CD4-positive, alpha-beta T cell treated with Interleukin-6 at 100 ng/mL for 8 hours (primary cell): ENCODE data around the gene VPS8.

ENCODE experiments used
- DNase-seq: peaks from one replicate; pipeline ENCODE4 v3.0.0-alpha.2; 2020; ENCODE audit warnings: mixed read lengths, low spot score

Gene VPS8

DNA sequence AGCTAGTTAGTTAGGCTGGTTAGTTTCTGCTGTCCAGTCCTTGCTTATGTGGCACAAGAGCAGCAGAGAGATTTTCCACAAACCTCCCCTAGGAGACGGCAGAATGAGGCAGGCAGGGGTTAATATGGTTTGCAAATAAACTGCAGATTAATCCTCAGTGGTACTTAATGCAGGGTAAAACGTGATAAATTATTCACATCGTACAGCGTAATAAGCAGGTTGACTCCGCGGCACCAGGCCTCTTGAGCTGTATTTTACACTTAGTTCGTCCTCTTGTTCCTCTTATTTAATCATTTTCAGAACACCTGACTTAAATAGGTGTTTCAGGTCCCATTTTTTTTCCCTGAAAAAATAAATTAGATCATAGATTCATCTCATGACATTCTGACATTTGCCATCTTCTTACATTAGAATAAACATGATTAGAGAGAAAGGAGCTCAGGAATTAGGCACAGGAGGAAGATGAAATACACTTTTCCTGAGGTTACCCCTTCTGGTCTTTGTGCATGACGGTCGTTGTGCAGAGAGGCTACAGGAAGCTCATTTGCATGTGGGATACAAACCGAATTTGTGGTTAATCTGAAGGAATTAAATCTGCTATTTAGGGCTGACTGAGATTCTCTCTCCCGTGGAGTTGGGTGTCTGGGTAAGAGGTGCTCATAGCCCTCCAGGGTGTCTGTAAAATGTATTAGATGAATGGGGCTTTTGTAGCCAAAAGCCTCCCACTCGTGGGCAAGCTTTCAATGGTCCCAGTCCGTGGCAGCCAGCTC, 27.1 kb upstream of the VPS8 start:
- DNase-seq = no peak

DNA sequence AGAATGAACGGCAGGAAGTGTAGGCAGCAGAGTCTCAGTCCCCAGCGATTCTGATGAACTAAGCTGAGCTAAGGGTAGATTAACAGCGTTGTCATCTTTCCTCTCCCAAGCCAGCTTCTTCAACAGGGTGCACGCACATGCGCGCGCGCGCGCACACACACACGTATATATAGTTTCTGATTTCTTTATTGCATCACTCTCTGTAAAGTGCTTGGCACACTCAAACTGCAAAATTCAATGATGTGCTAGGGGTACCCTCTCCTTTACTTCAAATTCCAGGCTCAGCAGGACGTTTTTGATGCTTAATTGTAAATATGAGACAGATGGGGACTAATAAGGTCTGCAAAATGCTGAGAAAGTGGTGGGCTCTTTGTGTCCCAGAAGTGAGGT, 26.1 kb upstream of the VPS8 start:
- no peak for DNase-seq

DNA sequence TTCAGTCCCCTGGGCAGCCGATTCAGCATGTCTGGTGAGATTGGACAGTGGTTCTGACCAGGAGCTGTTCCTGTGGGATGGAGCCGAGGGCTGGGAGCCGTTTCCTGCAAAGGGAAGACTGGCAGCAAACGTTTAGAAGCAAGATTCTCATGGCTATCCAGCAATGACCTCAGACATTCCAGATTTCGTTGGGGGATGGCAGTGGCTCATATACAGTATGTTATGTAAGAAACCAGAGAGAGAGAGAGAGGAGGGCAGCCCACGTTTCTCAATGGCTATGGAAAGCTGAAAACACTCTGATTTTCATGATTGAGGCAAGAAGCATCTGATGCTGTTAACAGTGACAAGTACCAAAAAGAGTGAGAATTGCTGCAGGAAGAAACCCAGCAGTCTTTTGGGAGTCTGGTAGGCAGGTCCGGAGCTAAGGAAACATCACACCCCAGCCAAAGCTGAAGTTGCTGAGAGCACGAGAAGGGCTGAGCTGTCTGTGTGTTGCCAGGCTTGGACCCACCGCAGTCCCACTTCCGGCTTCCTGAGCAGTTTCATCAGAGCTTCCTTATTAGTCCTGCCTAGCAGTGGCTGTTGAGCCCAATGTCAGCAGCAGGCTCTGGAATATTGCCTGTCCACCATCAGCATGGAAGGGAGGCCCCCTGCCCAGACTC, 25.6 kb upstream of the VPS8 start:
- no peak for DNase-seq

DNA sequence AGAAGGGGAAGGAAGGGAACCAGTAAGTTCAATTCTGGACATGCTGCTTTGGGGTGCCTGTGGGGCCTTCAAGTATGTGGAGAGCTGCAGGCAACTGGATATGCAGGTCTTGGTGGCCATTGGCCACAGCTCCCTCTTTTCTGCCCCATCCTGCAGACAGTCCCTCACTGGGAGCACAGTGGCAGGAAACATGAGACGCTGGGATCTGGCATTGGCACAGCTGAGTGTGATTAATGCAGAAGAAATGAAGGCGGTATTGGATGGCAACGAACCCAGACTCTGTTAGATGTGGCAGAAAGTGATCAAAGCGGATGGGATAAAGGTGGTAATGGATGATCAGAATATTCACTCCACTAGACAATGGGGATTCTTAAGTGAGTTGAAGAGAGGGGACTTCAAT, 23.2 kb upstream of the VPS8 start:
- DNase-seq = no peak

DNA sequence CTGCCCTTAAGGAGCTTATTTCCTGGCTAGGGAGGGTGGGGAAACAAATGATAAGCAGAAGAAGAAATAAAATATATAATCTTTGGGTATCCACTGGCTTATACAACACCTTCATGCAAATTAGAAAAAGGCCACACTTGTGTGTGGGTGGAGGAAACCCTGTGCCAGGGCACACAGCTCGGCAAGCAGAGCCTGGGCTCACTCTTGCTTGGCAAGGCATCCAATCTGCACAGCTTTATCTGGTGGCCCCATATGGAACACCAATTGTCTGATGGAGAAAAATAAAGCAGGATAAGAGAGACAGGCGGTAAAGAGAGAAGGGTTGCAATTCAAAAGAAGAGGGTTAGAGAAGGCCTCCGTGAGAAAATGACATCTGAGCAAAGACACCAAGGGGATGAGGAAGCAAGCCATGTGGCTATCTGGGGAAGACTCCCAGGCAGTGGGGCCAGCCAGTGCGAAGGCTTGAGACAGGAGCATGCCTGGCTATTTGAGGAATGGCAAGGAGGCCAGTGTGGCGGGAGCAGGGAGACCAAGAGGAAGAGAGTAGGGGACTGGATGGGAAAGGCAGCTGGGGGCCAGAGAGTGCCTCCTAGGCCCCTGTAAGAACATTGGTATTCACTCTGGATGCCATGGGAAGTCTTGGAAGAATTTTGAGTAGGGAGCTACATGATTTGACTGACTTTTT, 22.5 kb upstream of the VPS8 start:
- DNase-seq = no peak

DNA sequence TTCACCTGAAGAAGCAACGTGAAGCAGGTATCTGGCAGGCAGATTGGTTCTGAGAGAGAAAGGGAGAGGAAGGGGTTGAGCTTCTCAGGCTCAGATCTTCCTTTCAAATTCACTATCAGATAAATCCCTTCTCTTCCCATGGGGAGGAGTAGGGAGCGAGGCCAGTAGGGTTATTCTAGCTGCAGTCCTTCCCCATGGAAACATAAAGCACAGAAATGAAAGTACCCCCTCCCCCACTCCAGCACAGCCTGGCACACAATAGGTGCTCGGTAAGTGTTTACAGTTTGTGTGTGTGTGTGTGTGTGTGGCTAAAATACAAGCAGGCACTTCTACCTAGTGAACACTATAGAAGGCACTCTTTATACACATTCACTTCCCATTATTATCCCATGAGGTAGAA, 20.8 kb upstream of the VPS8 start:
- no peak for DNase-seq

DNA sequence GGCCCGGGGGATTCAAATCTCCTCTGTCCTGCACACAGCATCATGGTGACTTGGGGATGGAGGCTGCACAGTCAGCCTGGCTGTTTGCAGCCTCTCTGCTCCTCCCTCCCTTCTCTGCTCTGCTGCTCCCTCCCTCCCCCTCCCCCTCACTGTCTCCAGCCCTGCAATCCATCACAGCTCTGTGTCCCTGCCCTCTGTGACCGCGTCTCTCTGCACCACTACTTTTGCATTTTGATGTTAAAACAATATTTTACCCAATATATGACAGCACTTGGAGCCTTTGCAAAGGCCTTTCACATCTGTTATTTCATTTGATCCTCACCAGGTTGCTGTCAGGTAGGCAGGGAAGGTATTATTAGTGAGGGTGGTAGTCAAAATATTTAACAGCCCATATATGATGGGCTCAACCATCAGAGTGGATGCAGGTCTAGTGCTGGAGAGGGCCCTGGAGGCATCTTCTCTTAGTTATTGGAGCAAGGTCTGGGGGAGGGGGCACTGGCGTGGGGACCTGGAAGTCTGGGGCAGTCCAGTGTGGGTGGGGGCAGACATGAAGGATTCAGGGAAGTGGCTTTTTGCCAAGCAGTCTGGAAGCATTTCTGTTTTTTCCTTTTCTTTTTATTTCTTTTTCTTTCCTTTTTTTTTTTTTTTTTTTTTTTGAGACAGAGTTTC, 16.3 kb upstream of the VPS8 start:
- DNase-seq = no peak

DNA sequence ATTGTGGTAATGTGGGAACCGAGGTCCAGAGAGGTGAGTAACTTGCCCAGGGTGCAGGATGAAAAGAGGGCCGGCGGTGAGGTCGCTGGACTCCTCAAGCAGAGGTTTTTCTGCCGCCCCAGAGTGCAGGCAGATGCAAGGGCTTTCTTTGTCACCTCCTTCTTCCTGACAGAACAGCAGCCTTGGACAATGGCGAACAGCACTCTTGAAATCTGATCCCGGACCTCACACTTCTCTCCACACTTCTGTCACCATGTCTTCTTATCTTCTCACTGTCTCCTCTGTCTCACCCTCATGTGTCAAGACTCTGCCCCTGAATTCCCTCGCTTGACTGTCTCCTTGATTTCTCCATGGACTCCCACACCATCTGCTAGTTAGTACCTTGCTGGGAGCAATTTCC, 15.4 kb upstream of the VPS8 start:
- no peak for DNase-seq

DNA sequence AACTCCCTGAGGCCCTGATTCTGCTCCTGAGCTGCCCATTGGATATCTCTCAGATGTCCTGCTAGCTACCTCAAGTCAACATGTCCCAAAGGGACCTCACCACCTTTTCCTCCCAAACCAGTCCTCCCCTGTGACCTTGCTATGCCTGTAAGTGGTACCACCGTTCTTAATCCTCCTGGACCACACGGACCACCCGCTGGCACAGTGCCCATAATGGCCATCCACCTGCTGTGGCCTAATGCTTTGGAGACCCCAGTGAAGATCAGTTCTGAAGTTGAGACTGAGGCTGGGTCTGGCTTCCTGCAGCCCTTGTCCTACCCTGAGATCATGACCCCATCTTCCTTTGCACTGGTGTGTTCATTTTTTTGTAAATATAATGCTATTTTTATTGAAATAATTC, 15.0 kb upstream of the VPS8 start:
- no peak for DNase-seq

DNA sequence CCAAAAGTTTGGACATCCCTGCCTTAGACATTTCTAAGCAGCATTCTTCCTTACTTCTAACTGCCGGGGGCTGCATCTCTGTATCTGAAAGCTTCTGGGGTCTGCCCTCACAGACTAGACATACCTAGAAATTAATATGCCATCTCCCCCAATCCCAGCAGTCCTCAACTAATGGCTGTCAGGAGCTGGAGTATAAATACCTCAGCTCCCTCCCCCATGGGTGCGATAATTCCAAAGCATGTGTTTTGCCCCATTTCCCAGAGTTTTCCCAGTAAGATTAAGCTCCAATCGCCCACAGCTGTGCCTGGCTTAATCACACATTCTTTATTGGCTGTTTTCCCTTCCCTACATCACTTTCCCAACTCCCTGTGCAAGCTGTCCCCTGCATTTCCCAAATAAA, 13.8 kb upstream of the VPS8 start:
- DNase-seq = no peak

DNA sequence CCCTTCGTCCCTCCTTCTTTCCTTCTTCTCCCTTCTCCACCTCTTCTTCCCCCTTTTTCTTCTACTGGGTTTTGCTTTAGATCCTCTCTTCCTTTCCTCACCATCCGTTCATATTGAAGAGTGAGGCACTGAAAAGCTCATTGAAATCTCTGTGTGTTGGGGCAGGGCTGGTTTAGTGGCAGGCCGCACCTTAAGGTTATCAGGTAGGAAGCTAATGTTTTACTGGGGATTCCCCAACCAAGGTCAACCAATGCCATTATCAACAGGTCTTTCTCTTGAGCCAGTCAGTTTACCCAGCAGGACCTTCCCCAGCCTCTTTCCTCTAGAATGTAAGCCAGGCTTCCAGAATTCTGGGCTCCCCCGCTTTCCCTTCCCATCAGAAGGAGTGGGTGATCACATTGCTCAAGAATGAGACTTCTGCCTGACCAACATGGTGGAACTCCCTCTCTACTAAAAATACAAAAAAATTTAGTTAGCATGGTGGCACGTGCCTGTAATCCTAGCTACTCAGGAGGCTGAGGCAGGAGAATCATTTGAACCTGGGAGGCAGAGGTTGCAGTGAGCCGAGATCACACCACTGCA, 11.5 kb upstream of the VPS8 start:
- no peak for DNase-seq

DNA sequence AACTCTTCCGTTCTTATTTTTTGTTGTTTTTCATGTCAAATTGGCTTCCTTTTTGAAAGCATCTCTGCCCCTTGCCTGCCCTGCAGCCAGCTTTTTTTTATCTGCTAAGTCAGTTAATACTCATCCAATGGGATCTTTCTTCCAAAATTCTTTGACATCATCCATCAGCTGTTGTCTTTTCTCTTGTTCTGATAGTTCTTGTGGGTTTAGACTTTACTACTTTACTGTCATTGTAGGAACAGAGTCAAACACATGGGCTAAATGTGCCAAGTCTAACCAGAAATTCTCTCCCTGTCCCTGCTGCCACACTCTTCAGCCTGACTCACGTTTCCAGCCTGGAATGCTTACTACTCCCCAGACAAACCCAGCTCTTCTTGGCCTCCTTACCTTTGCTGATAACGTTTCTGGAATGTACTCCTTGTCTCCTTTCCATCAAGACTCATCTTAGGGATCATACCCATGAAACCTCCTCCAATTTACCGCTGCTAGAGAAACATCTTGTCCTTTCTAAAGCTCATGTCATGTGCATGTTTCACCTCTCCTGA, 10.7 kb upstream of the VPS8 start:
- DNase-seq = no peak

DNA sequence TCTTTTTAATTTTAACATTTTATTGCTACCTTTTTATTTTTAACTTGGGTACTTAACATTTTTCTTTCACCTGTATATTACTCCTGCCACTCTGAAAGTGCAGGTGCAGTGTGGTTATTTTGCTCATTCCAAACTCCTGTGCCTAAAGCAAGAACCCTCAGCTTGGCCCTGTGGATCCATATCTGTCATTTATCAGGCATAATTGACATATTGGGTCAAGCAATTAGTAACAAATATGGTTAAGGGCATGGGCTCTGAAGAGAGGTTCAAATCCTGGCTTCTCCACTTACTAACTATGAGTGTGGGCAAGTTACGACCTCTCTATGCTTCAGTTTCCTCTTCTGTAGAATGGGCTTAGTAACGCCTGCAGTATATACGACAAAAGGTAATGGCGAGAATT, 9.8 kb upstream of the VPS8 start:
- DNase-seq = no peak

DNA sequence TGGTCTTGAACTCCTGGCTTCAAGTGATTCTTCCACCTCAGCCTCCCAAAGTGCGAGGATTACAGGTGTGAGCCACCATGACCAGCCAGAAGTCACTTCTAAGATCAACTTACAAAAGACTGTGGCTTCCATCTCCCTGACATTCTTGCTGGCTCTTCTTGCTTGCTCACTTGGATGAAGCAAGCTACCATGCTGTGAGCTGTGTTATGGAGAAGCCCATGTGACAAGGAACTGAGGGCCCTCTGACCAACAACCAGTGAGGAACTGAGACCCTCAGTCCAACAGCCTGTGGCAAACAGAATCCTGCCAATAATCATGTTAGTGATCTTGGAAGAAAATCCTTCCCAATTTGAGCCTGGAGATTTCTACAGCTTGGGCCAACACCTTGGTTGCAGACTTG, 7.2 kb upstream of the VPS8 start:
- no peak for DNase-seq

DNA sequence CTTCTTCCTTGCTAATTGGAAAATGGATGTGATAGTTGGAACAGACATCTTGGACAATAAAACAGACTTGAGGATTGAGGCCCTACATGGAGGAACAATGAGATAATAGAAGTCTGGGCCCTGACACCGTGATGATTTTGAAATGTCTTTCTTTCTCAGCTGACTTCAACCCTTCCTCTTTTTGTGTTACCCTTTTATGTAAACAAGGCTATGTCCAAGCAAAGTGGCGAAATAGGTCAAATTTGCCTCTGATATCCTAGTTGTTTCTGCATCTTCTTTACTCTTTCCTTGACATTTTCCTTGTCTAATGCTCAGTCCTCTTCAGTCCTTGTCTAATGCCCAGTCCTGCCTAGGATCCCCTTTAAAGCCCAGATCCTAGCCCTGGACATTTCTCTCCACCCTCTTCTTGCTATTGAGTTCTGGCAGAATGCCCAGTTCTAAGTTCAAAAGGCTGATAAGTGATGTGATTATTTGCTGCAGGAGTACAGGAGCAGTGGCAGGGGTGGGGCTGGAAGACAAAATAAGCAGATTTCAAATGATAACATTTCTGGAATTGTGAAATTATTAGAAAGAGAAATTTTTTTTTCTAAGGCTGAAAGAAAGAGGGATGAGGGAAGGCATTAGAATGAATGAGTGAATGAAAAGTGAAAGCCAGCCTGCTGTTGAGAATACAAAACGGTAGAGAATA, 6.5 kb upstream of the VPS8 start:
- no peak for DNase-seq

DNA sequence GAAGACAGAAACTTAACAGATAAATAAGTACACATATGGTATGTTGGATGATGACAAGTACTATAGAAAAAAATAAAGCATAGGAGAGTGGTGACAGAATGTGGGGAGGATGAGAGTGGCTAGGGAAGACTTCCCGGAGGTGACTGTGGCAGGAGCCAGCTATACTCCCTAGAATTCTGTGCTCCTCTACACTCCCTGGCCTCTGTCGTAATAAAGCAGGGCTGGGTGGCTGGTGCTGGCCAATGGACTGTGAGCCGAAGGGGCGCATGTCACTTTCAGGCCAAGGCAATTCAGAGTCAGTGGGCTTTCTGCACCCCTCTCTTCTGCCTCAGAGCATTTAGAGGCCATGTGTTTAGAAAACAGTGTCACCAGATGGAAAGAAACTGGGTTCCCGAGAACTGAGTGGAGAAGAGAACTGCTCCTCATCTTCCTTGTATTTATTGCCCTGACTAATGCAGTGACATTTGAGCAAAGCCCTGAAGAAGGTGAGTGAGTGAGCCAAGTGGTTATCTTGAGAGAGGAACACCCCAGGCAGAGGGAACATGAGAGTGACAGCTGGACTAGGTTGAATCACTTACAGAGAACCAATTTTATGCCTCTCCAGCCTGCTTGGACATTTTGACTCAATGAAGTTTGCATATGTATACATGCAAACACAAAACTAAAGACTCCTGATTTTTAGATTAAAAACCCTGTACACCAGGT, 5.2 kb upstream of the VPS8 start:
- DNase-seq = no peak

DNA sequence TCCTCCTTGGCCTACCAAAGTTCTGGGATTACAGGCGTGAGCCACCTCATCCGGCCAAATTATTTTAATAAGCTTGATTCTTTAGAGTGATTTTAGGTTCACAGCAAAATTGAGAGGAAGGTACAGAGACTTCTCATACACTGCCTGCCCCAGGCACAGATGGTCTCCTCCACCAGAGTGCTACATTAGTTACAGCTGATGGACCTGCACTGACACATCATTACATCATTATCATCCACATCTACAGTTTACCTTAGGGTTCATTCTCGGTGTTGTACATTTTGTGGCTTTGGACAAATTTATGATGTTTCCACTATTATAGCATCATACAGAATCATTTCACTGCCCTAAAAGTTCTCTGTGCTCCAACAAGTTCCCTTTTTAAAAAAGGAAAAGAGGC, 4.4 kb upstream of the VPS8 start:
- DNase-seq = no peak

DNA sequence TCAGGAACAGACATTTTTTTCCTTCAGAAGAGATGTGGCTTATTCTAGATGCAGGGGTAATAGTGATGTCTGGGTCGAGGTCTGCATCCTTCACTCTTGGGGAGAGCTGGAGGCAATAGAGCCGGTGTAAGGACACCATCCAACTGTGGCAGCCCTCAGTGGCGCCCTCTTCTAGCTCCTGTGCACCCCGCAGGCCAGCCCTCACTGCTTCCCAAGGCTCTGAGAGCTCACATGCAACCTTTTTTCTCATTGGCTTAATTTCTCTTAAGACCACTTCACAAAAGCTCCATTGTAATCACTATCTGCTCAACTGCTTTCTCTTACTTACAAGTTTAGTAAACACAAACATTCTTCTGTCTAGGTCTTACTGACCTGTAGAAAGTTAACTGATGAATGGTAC, 3.9 kb upstream of the VPS8 start:
- DNase-seq = no peak

DNA sequence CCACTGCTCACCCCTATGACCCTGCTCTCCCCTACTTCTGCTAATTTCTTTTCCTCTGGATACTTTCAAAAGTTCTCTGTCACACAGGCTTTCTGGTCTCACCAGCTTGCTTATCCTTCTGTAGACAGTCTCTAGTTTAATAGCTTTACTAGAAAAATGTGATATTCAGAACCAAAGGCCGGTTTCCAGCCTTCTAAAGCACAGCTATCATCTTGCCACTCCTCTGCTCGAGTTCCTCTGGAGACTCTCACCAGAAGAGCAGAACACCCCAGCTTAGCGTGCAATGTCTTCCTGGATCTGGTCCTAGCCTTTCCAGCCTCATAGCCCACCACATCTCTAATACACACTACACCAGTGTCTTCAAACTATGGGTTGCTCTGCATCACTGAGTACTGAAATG, 1.8 kb upstream of the VPS8 start:
- DNase-seq = no peak

DNA sequence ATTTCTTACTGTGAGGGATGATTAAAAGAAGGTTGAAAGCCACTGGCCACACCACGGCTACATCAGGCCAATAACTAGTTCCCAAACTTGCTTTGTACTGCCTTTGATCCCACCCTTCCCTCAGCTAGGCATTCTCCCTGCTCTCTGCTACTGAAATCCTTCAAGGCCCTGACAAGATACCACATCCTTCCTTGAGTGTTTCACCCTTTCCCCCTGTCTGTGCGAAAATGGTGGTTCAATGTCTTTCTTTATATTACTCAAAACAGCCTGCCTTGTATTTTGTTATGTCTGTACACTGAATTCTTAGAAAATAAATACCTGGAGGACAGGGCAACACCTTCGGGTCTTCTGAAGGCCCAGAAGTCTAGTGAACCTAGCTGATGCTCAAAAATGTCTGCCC, 932 bp upstream of the VPS8 start:
- no peak for DNase-seq

DNA sequence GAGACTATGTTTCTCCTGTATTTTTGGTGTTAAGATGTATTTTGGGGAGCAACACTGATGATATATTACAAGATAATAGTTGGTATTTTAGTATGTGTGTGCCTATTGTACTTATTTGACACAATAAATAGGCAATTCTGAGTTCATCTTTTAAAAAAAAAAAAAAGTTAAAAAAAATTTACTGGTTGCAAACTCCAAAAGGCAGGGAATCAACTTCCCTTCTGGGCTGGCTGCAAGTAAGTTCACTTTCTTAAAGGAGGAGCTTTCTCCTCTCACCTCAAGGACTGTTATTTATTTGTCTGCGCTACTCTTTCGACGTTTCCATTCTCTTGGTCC, 335 bp upstream of the VPS8 start:
- no peak for DNase-seq
